Cardiac fibroblast (primary cell): ENCODE measurements around the gene NLGN3.

Experiments
- DNase-seq, 2 donors: peaks; one replicate each; pipeline versions ENCODE4 v3.0.0 to v3.0.0-alpha.2; 2010; ENCODE audit warnings: low read depth in 2 of 2
- H3K4me3 ChIP-seq, 2 donors: replicated peaks in 1 of 2; 1 replicate in 1 of 2; 2 replicates in 1 of 2; pipeline ENCODE4 v1.5.1; 2011; ENCODE audit warnings: low read depth in 2 of 2, low read length in 2 of 2, mild to moderate bottlenecking in 2 of 2, moderate library complexity in 1 of 2
- TF ChIP-seq, protein P1 (sequence below): IDR thresholded peaks from one replicate; pipeline ENCODE4 v1.5.1; 2011; ENCODE audit warnings: low read depth, mild to moderate bottlenecking, low read length, inconsistent platforms

The NLGN3 gene

DNA sequence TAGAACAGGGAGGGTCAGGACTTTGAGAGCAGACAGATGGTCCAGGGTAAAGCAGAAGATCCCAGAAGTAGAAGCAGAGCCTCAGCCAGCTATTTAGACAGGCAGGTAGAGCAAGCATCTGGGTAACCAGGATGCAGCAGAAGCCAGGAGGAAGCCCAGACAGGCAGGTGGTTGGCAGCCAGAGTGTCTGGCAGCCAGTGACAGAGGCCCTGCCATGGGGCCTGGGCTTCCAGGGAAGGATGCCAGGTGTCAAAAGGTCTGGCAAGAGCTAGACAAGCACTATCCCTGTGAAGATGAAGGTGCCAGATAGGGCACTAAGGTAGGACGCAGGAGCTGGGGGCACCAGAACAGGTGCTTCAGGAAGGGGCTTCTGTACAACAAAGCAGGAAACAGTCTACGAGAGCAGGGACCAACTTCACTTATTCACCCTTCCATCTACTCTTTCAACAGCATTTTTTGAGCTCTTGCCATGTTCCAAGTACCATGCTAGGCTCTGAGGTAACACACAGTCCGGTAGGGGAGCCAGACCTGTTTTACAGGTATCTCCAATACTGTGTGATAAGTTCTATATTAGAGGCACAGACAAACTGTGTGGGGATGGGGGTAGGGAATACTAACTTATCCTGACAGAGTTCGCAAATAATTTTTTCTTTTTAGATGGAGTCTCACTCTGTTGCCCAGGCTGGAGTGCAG is 40.3 kb downstream of the NLGN3 start:
- TF ChIP-seq, protein P1, sequence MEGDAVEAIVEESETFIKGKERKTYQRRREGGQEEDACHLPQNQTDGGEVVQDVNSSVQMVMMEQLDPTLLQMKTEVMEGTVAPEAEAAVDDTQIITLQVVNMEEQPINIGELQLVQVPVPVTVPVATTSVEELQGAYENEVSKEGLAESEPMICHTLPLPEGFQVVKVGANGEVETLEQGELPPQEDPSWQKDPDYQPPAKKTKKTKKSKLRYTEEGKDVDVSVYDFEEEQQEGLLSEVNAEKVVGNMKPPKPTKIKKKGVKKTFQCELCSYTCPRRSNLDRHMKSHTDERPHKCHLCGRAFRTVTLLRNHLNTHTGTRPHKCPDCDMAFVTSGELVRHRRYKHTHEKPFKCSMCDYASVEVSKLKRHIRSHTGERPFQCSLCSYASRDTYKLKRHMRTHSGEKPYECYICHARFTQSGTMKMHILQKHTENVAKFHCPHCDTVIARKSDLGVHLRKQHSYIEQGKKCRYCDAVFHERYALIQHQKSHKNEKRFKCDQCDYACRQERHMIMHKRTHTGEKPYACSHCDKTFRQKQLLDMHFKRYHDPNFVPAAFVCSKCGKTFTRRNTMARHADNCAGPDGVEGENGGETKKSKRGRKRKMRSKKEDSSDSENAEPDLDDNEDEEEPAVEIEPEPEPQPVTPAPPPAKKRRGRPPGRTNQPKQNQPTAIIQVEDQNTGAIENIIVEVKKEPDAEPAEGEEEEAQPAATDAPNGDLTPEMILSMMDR, result no peak
- H3K4me3 ChIP-seq, result no peak overlapping the region
- no peak for DNase-seq

DNA sequence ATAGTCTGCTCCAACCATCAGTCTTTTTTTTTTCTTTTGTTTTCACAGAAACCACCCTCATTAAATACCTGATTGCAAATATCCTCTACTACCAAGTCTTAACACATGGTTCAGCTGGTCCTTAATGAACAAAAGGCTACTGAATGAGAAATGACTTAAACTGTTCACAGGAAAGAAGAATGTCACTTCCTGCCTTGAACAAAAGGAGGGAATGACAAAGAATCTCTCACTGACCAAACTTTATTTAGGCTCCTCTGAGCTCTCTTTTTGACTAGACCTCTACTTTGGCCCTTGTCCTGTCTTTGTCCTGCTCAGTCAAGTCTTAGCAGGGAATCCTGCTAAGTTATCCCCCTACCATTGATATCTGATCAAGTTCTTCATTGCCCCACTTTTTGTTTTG is 46.6 kb downstream of the NLGN3 start:
- TF ChIP-seq, protein P1, result no peak
- DNase-seq, result no peak
- H3K4me3 ChIP-seq, result no peak overlapping the region

DNA sequence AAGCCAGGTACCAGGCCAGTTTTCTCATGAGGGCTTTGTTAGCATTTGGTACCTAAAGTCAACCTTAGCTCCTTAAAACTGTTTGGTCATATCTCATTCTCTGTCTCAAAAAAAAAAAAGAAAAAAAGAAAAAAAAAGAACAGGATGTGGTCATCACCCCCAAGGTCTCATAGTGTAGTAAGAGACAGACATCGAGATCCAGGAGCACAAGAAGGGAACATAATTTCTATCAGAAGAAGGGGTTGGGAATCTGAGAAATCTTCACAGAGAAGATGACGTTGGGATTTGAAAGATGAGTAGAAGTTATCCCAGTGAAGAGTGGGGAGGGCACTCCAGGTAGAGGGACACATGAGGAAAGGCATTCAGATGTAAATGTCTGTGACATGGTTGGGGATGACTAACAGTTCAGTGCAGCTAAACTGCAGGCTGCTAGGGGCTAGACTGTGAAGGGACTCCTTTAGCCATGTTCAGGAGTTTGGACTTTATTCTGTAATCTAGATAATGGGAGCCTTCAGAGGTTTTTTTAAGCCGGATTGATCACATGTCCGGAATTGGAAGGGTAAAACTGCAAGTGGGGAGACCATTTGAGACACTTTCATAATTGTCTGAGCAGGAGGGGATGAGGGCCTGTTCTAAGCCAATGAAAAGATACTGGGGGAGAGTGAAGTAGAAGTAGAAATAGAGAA is 51.5 kb downstream of the NLGN3 start:
- TF ChIP-seq, protein P1, result no peak
- no peak overlapping the region for H3K4me3 ChIP-seq
- DNase-seq, result no peak

DNA sequence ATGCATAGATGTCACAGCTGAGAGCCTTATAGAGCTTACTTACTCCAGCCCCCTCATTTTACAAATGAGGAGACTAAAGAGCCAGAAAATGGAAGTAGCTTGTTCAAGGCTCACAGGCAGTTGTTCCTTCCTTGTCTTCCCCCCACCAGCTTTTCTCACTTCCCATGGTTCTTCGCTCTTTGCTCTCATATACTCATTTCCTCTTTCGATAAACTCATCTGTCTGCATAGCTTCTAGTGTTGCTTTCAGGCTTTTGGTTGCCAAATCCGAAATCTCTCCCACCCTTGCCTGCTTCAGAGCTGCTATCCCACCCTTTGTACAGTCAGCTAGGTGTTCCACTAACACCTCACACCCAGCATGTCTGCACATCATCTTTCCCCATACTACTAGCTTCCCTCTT is 53.4 kb downstream of the NLGN3 start:
- TF ChIP-seq, protein P1, result no peak
- DNase-seq, result no peak
- no peak overlapping the region for H3K4me3 ChIP-seq

DNA sequence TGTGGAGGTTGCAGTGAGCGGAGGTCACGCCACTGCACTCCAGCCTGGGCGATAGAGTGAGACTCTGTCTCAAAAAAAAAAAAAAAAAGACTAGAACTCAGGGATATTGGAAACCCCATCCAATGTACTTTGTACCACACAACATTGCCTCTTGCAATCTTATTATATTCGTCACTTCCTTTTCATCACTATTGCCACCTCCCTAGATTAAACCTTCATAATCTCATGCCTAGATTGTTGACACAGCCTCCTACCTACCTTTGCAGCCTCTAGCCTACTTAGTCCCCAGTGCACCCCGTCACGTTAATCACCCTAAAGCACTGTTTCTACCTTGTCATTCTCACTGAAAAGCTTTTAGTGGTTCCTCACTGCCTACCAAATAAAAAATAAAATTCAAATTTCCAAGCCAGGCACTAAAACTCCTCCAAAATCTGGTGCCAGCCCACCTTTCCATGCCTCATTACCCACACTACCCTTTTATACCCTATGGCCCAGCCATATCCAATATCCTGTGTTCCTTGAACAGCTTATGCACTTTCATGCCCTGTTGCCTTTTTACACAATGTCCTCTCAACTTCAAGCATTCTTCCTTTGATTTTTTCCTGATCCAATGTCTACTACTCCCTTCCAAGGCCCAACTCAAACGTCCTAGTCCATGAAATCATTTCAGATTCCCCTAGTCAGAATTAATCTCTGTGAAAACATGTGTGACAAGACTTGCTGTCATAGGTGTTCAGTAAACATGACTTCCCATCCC is 54.8 kb downstream of the NLGN3 start:
- H3K4me3 ChIP-seq, result no peak overlapping the region
- TF ChIP-seq, protein P1, result no peak
- DNase-seq, result no peak

DNA sequence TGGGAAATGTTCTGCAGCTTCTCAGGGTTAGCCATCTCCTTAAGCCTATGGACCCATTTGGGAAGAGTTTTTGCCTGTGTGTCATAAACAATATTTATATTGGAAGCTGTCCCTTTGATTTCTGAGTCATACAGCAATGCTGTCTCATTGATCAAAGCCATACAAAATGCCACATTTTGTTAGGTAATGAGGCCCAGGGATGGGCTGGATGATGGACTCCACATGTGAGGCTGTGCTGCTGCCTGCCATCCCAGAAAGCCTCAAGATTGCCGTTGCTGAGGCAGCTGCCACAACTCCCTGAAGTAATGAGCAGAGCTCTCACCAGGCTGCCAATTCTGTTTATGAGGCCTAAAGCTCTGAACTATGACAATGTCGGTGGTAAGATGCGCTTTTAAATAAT is 66.2 kb downstream of the NLGN3 start:
- DNase-seq, result peak in 1 of 2 donors; percentile 22
- no peak overlapping the region for H3K4me3 ChIP-seq
- TF ChIP-seq, protein P1, result no peak
